Panc1 (cell line): ENCODE measurements around the gene CDH5. TPM values are rescaled to one million over a fixed set of nuclear protein-coding genes. Genes with fewer than 3 reads are reported as not detected.

Source experiments
- ATAC-seq: fragments of 200-7000 bp; cut with Tn5 transposase; 2 replicates; pipeline ENCODE4 v1.9.1; 2020; ENCODE audit warnings: mild to moderate bottlenecking, moderate library complexity
- BruUV-seq: library from RNA; stranded (reverse); fragments of 400-500 nt; replicated peaks from 2 replicates; lab custom pipeline; 2021; lab: Mats Ljungman, UMichigan
- CTCF ChIA-PET: fragments of 300-600 bp; sonication (Branson Sonifier 250); formaldehyde crosslinking; loops from one replicate; lab custom pipeline; 2022; ENCODE audit warnings: antibody characterized with exemption; lab: Charles Lee
- POLR2A ChIA-PET: fragments of 300-600 bp; sonication (Branson Sonifier 250); formaldehyde crosslinking; loops from one replicate; lab custom pipeline; 2022; ENCODE audit warnings: antibody characterized with exemption; lab: Charles Lee
- DNase-seq: peaks from one replicate; pipeline ENCODE4 v3.0.0-alpha.2; 2010; ENCODE audit warnings: low read depth, low spot score
- H3K27ac ChIP-seq: 2 replicates; pipeline ENCODE4 v1.5.1; 2011; ENCODE audit warnings: mild to moderate bottlenecking, low read length, inconsistent platforms
- H3K27me3 ChIP-seq: fragments of 200-500 bp; sonication (Bioruptor generic); 2 replicates; pipeline ENCODE4 v1.6.0; 2014; ENCODE audit warnings: low read length, inconsistent platforms; ENCODE audit not compliant: control insufficient read depth, insufficient read depth
- H3K36me3 ChIP-seq: fragments of 200-500 bp; sonication (Bioruptor generic); 2 replicates; pipeline ENCODE4 v1.5.1; 2014; ENCODE audit warnings: inconsistent platforms, mild to moderate bottlenecking, low read length, moderate library complexity; ENCODE audit not compliant: control insufficient read depth, insufficient read depth
- H3K4me1 ChIP-seq: 2 replicates; pipeline ENCODE4 v1.5.1; 2011; ENCODE audit warnings: inconsistent platforms, mild to moderate bottlenecking, low read length, moderate library complexity; ENCODE audit not compliant: control insufficient read depth, insufficient read depth
- H3K4me3 ChIP-seq, 2 experiments: 2 replicates each; pipeline ENCODE4 v1.5.1; 2011 to 2012; ENCODE audit warnings: low read depth in 2 of 2, low read length in 2 of 2, mild to moderate bottlenecking in 2 of 2, inconsistent platforms in 1 of 2, moderate library complexity in 1 of 2
- H3K9me3 ChIP-seq: fragments of 200-500 bp; sonication (Bioruptor generic); 2 replicates; pipeline ENCODE4 v1.5.1; 2014; ENCODE audit warnings: low read depth, mild to moderate bottlenecking, inconsistent platforms, low read length, moderate library complexity; ENCODE audit not compliant: control insufficient read depth, insufficient read depth
- CTCF ChIP-seq: fragments of 450-650 bp; IDR thresholded peaks from 2 replicates; pipeline ENCODE4 v1.5.1; 2017; ENCODE audit warnings: mild to moderate bottlenecking
- POLR2AphosphoS5 ChIP-seq: IDR thresholded peaks from 2 replicates; pipeline ENCODE4 v1.6.1; 2012; ENCODE audit warnings: mild to moderate bottlenecking, low read depth, low read length, moderate library complexity
- SIN3A ChIP-seq: IDR thresholded peaks from 2 replicates; pipeline ENCODE4 v1.6.1; 2012; ENCODE audit warnings: low read depth, mild to moderate bottlenecking, low read length, moderate library complexity, borderline replicate concordance; ENCODE audit not compliant: insufficient read depth
- TCF7L2 ChIP-seq: IDR thresholded peaks from 2 replicates; pipeline ENCODE4 v1.6.1; 2011; ENCODE audit warnings: mild to moderate bottlenecking, low read depth, low read length, inconsistent platforms
- in situ Hi-C: cut with HindIII; loops from 2 replicates; pipeline ENCODE4 v1.10.0; 2016; ENCODE audit warnings: low sequenced_read_pairs, low pct_unique_long_range_greater_than_20kb
- intact Hi-C: fragments of 100-400 bp; cut with micrococcal nuclease; formaldehyde crosslinking; loops from one replicate; pipeline ENCODE4 v1.10.0; 2022; ENCODE audit not compliant: unreplicated experiment
- total RNA-seq: library from RNA; stranded (reverse); gene quantifications from one replicate; pipeline ENCODE4 v1.2.1, GENCODE V29; 2021; ENCODE audit not compliant: unreplicated experiment
- TF ChIP-seq, protein P1 (sequence below), 2 experiments: IDR thresholded peaks; 2 replicates each; pipeline ENCODE4 v1.6.1; 2011 to 2012; ENCODE audit warnings: low read depth in 2 of 2, control low read depth in 1 of 2, low read length in 1 of 2, mild to moderate bottlenecking in 1 of 2, moderate library complexity in 1 of 2; ENCODE audit not compliant: insufficient read depth in 1 of 2

The CDH5 gene
- total RNA-seq, 1 experiment from 2014 or later: 0.18 TPM

DNA sequence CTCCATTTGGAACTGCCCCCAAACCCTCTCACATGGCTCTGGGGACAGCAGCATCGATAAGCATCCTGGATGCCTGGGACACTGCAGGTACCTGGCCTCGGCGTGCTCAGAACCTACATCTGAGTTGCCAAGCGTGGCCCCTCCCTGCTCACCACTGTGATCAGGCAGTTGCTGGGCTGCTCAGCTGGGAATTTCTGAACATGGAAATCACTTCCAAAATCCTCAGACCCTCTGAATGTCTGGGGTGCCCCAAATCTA is 6.3 kb downstream of the CDH5 start:
- Histone ChIP-seq H3K9me3 (no peaks in the 10 kb centered on the region), H3K4me3 (no peak overlapping the region), H3K27me3 (no peaks in the 10 kb centered on the region), H3K27ac (no peak overlapping the region), H3K36me3 (no peaks in the 10 kb centered on the region), H3K4me1 (no peaks in the 10 kb centered on the region)
- no peak for DNase-seq
- in situ Hi-C loops: no loop called here
- no peak for ATAC-seq
- ChIA-PET CTCF (no interaction called here), POLR2A (no interaction called here)
- intact Hi-C loops: no loop called here
- BruUV-seq: no TSS peak
- TF ChIP-seq, protein P1, sequence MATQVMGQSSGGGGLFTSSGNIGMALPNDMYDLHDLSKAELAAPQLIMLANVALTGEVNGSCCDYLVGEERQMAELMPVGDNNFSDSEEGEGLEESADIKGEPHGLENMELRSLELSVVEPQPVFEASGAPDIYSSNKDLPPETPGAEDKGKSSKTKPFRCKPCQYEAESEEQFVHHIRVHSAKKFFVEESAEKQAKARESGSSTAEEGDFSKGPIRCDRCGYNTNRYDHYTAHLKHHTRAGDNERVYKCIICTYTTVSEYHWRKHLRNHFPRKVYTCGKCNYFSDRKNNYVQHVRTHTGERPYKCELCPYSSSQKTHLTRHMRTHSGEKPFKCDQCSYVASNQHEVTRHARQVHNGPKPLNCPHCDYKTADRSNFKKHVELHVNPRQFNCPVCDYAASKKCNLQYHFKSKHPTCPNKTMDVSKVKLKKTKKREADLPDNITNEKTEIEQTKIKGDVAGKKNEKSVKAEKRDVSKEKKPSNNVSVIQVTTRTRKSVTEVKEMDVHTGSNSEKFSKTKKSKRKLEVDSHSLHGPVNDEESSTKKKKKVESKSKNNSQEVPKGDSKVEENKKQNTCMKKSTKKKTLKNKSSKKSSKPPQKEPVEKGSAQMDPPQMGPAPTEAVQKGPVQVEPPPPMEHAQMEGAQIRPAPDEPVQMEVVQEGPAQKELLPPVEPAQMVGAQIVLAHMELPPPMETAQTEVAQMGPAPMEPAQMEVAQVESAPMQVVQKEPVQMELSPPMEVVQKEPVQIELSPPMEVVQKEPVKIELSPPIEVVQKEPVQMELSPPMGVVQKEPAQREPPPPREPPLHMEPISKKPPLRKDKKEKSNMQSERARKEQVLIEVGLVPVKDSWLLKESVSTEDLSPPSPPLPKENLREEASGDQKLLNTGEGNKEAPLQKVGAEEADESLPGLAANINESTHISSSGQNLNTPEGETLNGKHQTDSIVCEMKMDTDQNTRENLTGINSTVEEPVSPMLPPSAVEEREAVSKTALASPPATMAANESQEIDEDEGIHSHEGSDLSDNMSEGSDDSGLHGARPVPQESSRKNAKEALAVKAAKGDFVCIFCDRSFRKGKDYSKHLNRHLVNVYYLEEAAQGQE (IDR thresholded peaks at IDR 0.05; ENCODE audit: insufficient read depth in 1 of 2, low read depth in 2 of 2, low read length in 1 of 2): no peak
- TF ChIP-seq POLR2AphosphoS5 (no peak), SIN3A (no peak), TCF7L2 (no peak), CTCF (no peak)

DNA sequence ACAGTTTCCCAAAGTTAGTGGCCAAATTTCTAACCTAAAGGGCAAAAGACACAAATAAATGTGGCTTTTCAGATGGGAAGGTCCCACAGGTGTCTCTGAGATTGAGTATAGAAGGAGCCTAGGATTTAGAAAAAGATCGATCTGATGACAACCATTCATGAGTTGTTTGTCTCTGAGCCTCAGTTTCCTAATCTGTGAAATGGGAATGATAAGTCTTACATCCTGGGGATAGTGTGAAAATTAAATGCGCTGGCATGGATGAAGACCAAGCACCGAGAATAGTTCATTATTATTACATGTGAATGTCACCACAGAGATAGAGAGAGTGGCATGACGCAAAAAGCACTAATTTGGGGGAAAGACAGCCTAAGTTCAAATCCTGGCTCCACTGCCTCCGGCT is 7.2 kb downstream of the CDH5 start:
- ATAC-seq (no peak), DNase-seq (no peak)
- H3K27me3 ChIP-seq: no peaks in the 10 kb centered on the region
- no peaks in the 10 kb centered on the region for H3K4me1 ChIP-seq
- TF ChIP-seq SIN3A (no peak), CTCF (no peak), POLR2AphosphoS5 (no peak), TCF7L2 (no peak)
- TF ChIP-seq, protein P1 (IDR thresholded peaks at IDR 0.05; ENCODE audit: insufficient read depth in 1 of 2, low read depth in 2 of 2, low read length in 1 of 2): no peak
- in situ Hi-C loops: no loop called here
- H3K27ac ChIP-seq: no peak overlapping the region
- CTCF ChIA-PET: interaction anchor here (0.7 to 1.1 kb wide), 2 partner anchors 16 to 19 kb away, joined by 5 to 6 read pairs; no protein-coding TSS in a partner anchor
- no peaks in the 10 kb centered on the region for H3K9me3 ChIP-seq
- H3K4me3 ChIP-seq: no peak overlapping the region
- H3K36me3 ChIP-seq: no peaks in the 10 kb centered on the region
- intact Hi-C loops: no loop called here
- POLR2A ChIA-PET: no interaction called here
- BruUV-seq: no TSS peak
